Stimulated activated CD4-positive, alpha-beta T cell treated with anti-CD3 and anti-CD28 coated beads, Interleukin-12 subunit alpha, Interleukin-12 subunit beta, amount 100 ng/mL, for 4 hours (primary cell): ENCODE measurements around the gene KRT12.
"Not testable (repeated sequence)": the region's sequence is repeated elsewhere in the genome, so short reads cannot be mapped to it uniquely, and the experiment has no call there.

Experiments used
- DNase-seq: peaks from one replicate; pipeline ENCODE4 v3.0.0-alpha.2; 2020

KRT12 gene

GRCh38 chr17:40841246-40841645 is 25.8 kb downstream of the KRT12 start:
- DNase-seq: no peak

- DNase-seq: no peak
Measured at GRCh38 chr17:40839194-40839593, 27.8 kb downstream of the KRT12 start.

DNA sequence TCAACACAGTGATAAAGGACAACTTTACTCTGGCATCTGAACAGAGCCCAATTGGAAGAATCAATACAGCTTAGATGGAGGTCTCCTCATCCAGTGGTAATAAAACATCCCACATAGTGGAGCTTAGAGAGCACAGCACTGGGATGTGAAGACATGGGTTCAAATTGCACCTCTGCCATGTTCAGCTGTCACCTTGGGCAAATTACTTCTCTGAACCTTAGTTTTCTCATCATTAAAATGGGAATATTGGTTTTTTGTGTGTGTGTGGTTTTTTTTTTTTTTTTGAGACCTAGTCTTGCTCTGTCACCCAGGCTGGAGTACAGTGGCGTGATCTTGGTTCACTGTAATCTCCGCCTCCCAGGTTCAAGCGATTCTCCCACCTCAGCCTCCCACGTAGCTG is 31.0 kb downstream of the KRT12 start:
- no peak for DNase-seq

- DNase-seq: no peak
Measured at GRCh38 chr17:40833882-40834281, 33.1 kb downstream of the KRT12 start.

- DNase-seq: no peak
Measured at GRCh38 chr17:40832840-40833239, 34.2 kb downstream of the KRT12 start.

DNA sequence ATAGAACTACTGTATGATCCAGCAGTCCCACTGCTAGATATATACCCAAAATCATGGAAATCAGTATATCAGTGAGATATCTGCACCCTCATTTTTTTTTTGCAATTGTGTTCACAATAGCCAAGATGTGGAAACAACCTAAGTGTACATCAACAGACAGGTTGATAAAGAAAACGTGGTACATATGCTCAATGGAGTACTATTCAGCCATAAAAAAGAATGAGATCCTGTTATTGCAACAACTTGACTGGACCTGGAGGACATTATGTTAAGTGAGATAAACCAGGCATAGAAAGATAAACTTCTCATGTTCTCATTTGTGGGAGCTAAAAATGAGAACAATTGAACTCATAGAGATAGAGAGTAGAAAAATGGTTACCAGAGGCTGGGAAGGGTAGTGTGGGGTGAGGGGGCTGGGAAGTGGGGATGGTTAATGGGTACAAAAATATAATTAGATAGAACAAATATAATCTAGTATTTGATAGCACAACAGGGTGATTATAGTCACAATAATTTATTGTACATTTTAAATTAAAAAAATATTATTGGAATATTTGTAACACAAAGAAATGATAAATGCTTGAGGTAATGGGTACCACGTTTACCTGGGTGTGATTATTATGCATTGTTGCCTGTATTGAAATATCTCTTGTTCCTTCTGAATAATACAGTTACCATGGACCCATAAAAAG is 36.8 kb downstream of the KRT12 start:
- DNase-seq: no peak

DNA sequence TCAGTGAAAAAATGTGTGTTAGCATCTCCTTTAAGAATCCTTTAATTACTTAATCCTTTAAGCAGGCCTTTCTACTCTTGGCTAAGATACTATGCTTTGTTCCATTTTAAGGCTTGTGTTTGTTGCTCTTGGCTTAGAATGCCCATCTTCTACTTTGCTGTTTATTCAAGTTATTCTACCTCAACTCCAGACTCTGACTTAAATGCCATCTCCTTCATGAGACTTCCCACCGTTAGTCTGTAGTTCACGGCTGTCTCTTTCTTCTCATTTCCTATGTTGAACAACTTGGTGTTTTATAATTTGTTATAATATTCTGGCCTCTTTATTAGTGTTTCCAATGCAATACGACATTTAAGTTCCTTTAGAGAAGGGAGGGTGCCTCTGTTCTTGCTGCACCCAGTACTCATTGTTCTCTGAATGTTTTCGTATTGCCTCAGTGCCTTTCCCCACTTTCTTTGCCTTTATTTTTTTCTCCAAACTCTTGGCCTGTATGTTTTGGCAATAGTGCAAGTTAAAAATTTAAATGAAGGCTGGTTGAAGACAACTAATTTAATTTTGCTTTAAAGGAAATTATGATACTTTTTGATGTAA is 38.5 kb downstream of the KRT12 start:
- no peak for DNase-seq

GRCh38 chr17:40827746-40828453 is 39.1 kb downstream of the KRT12 start:
- DNase-seq: no peak

GRCh38 chr17:40825599-40825998 is 41.4 kb downstream of the KRT12 start:
- no peak for DNase-seq

GRCh38 chr17:40824015-40824832 is 42.8 kb downstream of the KRT12 start:
- DNase-seq: no peak

DNA sequence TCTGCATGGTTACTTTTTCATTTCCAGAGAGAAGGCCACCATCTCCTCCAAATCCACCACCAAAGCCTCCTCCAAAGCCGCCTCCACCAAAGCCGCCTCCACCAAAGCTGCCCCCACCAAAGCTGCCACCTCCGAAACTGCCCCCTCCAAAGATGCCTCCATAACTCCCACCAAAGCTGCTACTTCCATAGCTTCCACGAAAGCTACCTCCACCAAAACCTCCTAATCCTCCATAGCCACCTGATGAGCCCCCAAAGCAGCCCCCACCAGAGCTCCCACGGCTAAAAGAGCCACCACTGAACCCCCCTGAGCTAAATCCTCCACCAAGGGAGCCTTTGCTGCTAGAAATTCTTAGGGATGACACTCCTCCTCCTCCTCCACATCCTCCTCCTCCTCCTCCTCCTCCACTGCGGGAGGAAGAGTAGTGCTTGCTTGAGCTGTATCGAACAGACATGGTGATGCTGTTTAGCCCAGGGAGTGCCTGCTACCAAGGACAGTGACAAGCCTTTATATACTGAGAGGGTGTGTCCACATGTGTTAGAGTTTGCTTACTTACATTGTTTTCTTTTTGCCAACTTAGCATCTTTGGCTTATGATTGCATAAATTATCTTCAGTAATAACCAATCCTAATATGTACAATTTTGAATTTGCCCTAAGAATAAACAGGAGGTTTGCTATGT is 44.8 kb downstream of the KRT12 start, which contains the start of gene KRT10:
Gene KRT10, minus strand, starts transcription at position 483 of the 681 bp plus-strand sequence. Its CDS starts 29 bp downstream, at position 454.
- DNase-seq: no peak

GRCh38 chr17:40821536-40821935 is 45.5 kb downstream of the KRT12 start:
- DNase-seq: no peak

DNA sequence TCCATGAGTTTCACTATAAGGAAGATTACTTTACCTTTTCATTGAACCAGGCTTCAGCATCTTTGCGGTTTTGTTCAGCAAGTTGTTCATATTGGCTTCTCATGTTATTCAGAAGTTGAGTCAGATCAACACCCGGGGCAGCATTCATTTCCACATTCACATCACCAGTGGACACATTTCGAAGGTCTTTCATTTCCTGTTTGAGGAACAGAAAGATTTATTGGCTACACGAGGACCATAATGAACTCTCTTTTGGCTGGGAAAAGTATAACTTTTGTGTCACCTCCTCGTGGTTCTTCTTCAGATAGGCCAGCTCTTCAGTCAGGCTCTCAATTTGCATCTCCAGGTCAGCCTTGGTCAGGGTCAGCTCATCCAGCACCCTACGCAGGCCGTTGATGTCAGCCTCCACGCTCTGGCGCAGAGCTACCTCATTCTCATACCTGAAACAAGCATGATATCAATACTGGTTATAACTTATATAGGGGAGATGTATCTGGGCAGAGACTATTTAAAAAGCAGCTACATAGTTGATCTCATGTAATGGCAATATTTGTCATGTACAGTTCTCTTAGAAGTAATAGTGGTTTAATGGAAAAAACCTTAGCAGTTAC is 46.7 kb downstream of the KRT12 start:
- no peak for DNase-seq

DNA sequence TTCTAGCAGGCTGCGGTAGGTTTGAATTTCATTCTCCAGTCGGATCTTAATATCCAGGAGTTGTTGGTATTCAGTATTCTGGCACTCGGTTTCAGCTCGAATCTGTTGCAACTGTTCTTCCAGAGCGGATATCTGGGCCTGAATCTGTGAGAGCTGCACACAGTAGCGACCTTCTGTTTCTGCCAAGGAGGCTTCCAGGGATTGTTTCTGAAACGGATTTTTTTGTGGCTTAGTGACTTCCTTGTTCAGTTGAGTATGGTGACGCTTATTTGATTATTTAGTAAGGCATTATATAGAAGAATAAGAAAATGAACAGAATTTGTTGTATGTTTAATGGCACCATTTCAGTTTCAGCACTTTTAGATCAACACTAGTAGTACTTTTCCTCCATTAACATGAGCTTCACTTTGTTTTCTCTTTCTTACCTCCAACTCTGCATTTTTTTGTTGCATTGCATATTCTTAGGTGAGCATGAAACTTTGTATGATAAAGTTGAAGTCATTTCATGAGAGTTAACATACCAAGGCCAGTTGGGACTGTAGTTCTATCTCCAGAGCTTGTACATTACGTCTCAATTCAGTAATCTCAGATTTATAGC is 47.4 kb downstream of the KRT12 start:
- DNase-seq: no peak

DNA sequence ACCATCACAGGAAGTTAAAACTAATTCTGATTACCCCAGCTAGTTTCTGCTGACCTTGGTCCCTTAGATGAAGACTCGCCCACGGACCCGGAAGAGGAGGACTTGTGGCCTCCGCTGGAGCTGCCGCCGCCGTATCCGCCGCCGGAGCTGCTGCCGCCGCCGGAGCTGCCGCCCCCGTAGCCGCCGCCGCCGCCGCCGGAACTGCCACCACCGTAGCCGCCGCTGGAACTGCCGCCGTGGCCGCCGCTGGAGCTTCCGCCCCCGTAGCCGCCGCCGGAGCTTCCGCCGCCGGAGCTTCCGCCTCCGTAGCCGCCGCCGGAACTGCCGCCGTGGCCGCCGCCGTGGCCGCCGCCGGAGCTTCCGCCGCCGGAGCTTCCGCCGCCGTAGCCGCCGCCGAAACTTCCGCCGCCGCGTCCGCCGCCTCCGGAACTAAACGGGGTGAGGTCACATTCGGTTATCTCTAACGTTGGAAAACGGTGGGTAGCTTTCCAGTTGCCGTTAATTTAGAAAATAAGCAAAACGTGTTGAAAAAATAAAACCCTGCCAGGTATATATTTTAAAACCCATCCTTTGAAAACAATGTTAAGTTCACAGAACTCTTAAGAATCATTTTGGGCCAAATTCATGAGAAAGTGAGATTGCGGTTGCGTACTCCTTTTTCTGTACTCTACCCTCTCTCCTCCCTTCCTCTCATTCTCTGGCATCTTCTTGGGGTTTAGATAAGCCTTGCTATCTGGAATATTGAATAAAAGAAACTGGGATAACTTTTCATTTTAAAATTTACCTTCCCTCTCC is 48.1 kb downstream of the KRT12 start:
- peak; percentile 78 for DNase-seq

GRCh38 chr17:40818343-40818732 is 48.7 kb downstream of the KRT12 start:
- no peak for DNase-seq

- DNase-seq: no peak
Measured at GRCh38 chr17:40817103-40817682, 49.8 kb downstream of the KRT12 start.

- DNase-seq: no peak
Measured at GRCh38 chr17:40816569-40816968, 50.5 kb downstream of the KRT12 start.

- DNase-seq: no peak
Measured at GRCh38 chr17:40815381-40815780, 51.6 kb downstream of the KRT12 start.

DNA sequence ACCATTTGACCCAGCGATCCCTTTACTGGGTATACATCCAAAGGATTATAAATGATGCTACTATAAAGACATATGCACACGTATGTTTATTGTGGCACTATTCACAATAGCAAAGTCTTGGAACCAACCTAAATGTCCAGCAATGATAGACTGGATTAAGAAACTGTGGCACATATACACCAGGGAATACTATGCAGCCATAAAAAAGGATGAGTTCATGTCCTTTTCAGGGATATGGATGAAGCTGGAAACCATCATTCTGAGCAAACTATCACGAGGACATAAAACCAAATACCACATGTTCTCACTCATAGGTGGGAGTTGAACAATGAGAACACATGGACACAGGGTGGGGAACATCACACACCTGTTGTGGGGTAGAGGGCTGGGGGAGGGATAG is 52.4 kb downstream of the KRT12 start:
- not testable (repeated sequence) for DNase-seq

- no peak for DNase-seq
Measured at GRCh38 chr17:40813804-40814203, 53.2 kb downstream of the KRT12 start.
